Measurements from ENCODE around the gene KCNK4. TPM values are rescaled to one million over a fixed set of nuclear protein-coding genes. Genes with fewer than 3 reads are reported as not detected.

The KCNK4 gene
- total RNA-seq, 1 experiment from 2014 or later: 0.28 TPM

GRCh38 chr11:64339754-64340408, 48.8 kb downstream of the KCNK4 start, which contains the start of gene CCDC88B:
CCDC88B (plus strand) TSS chr11:64340204; CDS start chr11:64340267, 63 bp downstream.
- Histone ChIP-seq H2BK12ac (ENCODE audit: insufficient read length, low read depth, low read length) (no peak within 1 kb of the TSS), H4K91ac (ENCODE audit: insufficient read length, low read depth, low read length) (no peak within 1 kb of the TSS), H2AK5ac (ENCODE audit: insufficient read length, low read length) (no peak within 1 kb of the TSS), H4K8ac (replicated peaks; ENCODE audit: insufficient read length, low read depth, low read length) (no peak within 1 kb of the TSS), H3K18ac (ENCODE audit: insufficient read length, low read depth, low read length) (no peak within 1 kb of the TSS), H3K27me3 (ENCODE audit: insufficient read depth, low read length) (no peaks in the 10 kb centered on the region), H2BK120ac (ENCODE audit: low read depth, low read length, poor library complexity, severe bottlenecking) (no peak within 1 kb of the TSS), H3K27ac (ENCODE audit: insufficient read length, low read depth, low read length) (no peak within 1 kb of the TSS), H2BK15ac (ENCODE audit: low read depth, low read length) (no peak within 1 kb of the TSS), H2AFZ (ENCODE audit: low read length) (no peak within 1 kb of the TSS), H3K56ac (ENCODE audit: insufficient read length, low read depth, low read length) (no peak within 1 kb of the TSS), H2BK5ac (ENCODE audit: insufficient read length, low read length) (no peak within 1 kb of the TSS), H3K9ac (ENCODE audit: extremely low read depth, insufficient read length, low read length) (no peak within 1 kb of the TSS), H3K79me1 (ENCODE audit: insufficient read depth, low read depth, low read length, poor library complexity, severe bottlenecking) (no peaks in the 10 kb centered on the region), H3K4me1 (ENCODE audit: insufficient read depth, low read length) (no peaks in the 10 kb centered on the region; the same call in 1 of the 2 replicates), H3T11ph (ENCODE audit: low read length) (no peak within 1 kb of the TSS), H3K14ac (ENCODE audit: insufficient read depth, low read length) (no peak within 1 kb of the TSS), H2BK20ac (ENCODE audit: low read depth, low read length, poor library complexity, severe bottlenecking) (no peak within 1 kb of the TSS), H3K23ac (ENCODE audit: insufficient read length, low read depth, low read length) (no peak within 1 kb of the TSS), H4K20me1 (ENCODE audit: control insufficient read depth, insufficient read depth, insufficient read length) (peaks cover 3% of the 10 kb centered on the region), H3K9me3 (ENCODE audit: control insufficient read depth, low read depth, low read length) (no peaks in the 10 kb centered on the region), H3K23me2 (ENCODE audit: insufficient read length, low read depth, low read length, poor library complexity, severe bottlenecking) (peaks cover 17% of the 10 kb centered on the region), H3K4ac (ENCODE audit: low read depth, low read length) (no peak within 1 kb of the TSS), H3K79me2 (ENCODE audit: insufficient read depth, low read length) (no peaks in the 10 kb centered on the region), H3K4me2 (ENCODE audit: insufficient read depth, insufficient read length, low read length) (peak within 1 kb of the TSS; percentile 58), H4K5ac (ENCODE audit: insufficient read length, low read depth, low read length) (no peak within 1 kb of the TSS)
- H3K4me3 Mint-ChIP-seq: peak within 1 kb of the TSS; percentile 66 to 84
- no peak for DNase-seq
- H3K27me3 Mint-ChIP-seq (ENCODE audit: low read depth): peaks cover 17% of the 10 kb centered on the region
- H3K4me1 Mint-ChIP-seq: peaks cover 7 to 35% of the 10 kb centered on the region in 2 experiments
- TF ChIP-seq CTCF (conservative IDR thresholded peaks at IDR 0.05): no peak
- H3K27ac Mint-ChIP-seq: peak within 1 kb of the TSS in 2 of 3 experiments; percentile 55 to 72; a peak in 2 of 7 replicates
- no peaks in the 10 kb centered on the region for H3K36me3 Mint-ChIP-seq (ENCODE audit: insufficient read depth in 1 of 3, low read depth in 3 of 3)
- H3K9me3 Mint-ChIP-seq: no peaks in the 10 kb centered on the region
- no CpG with 5 or more reads among the region's 16 CpGs for WGBS (ENCODE audit: extremely low coverage, insufficient read length, low lambda C conversion rate)

Data from H9 (cell line).